GM18907 (cell line): Measurements from ENCODE around the gene CDH3.
A peak's percentile ranks its signal among the peaks of the same experiment; 100 is the strongest.

Source experiments
- ATAC-seq: cut with Tn5 transposase; IDR thresholded peaks from one replicate; pipeline ENCODE4 v1.9.1; 2021; ENCODE audit warnings: mild to moderate bottlenecking, moderate library complexity; ENCODE audit not compliant: unreplicated experiment

Gene CDH3

DNA sequence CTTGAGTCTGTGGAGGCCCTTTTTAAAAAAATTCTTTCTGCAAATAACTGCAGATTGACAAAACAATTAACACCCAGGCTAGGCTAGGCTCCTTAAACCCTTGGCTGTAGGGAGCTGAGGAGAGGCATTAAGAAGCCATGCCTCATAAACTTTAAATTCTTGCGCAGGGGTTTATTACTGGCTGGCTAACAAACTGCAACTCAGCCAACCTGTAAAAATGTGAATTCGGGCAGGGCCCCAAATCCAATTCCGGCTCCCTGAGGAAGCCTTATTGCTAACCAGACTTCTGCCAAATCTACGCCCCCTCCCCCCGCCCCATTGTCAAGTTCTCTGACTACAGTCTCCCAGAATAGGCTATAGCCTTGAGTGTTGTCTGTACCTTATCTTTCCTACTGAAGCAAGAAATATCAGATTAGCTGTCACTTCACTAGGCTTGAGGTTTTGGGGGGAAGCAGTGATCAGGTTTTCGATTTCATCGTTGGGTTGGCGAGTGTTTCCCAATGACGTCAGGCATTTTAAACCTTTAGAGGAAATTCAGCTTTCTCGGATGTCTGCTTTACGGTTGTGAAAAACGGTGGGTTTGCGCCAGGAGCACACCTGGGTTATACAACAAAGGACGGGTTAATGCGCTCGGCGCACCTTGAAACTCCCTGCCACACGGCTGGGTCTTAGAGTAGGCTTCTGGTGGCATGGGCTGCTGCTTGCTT is 2.0 kb downstream of the CDH3 start:
- no peak for ATAC-seq

DNA sequence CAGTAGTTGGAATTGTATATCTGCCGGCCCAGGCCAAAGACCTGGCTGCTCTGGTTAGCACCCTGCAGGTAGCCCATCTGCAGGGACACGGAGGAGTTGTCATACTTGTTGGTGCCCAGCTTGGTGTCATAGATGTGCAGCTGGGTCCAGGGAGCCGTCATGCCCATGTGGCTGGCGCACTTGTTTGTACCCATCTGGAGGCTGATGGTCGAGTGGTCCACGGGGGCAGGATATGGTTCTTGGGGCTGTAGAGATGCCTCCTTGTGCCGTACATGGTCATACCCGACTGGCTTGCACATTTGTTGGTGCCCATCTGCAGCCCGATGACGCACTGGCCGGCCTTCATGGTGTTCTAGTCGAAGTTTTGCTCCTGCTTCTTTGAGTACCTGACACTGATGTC is 6.0 kb downstream of the CDH3 start:
- no peak for ATAC-seq

DNA sequence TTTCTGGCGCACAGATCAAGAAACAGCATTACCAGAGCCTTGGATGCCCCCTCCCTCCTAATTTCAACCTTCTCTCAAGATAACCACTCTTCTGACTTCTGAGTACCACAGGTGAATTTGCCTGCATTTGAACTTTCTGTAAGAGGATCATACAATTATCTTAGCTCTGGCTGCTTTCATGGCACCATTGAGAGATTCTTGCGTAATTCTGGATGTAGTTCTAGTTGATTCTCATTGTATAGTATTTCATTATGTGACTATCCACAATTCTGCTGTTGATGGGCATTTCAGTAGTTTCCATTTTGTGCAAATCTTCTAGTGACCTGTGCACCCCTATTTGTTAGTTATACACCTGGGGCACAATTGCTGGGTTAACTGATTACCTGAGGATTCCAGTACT is 7.5 kb downstream of the CDH3 start:
- no peak for ATAC-seq

DNA sequence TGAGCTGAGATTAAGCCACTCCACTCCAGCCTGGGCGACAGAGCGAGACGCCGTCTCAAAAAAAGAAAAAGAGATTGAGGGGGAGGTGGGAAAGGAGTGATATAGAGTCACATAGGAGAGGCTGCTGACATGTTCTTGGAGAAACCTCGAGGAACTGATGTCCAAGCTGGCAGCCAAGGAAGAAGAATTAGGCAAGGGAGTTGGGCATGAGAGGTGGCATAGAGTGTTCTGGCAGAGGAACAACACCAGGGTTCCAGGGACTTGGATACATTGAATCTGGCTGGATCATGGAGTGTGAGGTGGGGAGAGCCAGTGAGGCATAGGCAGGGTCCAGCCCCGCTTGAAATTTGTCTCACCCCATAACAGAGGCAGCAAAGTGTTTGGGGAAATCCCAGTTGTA is 10.7 kb downstream of the CDH3 start:
- no peak for ATAC-seq

DNA sequence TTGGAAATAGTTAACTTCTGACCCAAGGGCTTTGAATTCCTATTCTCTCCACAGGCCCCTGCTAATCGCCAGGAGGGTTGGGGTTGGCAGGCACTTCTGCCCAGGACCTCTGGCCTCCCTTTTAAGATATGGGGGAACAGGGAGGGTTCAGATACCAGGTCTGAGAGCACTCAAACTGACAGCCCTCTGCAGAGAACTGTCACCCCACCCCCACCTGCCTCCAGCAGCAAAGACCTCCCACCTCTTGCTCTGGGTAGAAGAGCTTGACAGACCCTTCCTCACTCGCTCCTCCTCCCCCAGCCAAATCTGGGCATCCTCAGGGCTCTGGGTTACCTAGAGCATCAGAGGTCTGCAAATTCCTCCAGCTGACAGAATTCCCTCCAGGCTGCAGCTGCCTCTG is 11.6 kb downstream of the CDH3 start:
- no peak for ATAC-seq

DNA sequence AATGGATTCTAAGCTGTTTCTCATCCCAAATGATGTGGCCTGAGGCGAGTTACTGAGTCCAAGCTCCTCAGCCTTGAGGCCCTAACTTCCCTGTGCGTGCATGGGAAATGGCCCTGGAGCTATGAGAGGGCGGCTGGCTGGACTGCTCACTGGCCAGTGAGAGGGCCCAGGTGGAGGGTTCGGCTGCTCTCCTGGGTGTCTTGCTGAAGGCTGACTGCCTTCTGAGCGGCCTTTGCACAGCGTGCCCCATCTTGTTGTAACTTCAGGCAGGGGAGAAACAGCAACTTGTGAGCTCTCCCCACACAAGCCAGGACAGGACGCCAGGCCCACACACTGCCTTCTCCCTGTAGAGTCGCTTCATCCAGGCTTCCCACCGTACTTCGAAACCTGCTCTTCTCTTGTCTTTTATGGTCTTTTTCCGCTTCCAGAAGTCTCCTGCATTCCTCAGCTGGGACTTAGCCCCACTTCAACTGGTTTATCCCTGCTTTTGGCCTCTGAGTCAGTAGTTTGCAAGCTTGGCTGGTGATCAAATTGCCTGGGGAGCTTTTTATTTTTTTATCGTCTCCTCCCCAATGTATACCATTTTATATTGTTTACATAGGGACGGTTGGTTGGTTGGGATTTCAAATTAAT is 13.3 kb downstream of the CDH3 start:
- no peak for ATAC-seq

DNA sequence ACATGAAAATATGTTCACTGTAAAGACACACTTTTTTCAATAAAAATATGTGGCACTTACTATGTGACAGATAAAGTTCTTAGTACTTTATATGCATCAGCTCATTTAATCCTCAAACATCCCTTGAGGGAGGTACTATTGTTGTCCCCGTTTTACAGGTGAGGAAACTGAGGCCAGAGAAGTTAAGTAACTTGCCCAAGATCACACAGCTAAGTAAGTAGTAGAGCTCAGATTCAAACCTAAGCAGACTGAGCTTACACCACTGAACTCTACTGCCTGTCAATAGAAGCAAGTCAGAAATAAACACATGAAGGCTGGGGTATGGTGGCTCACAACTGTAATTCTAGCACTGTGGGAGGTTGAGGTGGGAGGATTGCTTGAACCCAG is 13.9 kb downstream of the CDH3 start:
- no peak for ATAC-seq

DNA sequence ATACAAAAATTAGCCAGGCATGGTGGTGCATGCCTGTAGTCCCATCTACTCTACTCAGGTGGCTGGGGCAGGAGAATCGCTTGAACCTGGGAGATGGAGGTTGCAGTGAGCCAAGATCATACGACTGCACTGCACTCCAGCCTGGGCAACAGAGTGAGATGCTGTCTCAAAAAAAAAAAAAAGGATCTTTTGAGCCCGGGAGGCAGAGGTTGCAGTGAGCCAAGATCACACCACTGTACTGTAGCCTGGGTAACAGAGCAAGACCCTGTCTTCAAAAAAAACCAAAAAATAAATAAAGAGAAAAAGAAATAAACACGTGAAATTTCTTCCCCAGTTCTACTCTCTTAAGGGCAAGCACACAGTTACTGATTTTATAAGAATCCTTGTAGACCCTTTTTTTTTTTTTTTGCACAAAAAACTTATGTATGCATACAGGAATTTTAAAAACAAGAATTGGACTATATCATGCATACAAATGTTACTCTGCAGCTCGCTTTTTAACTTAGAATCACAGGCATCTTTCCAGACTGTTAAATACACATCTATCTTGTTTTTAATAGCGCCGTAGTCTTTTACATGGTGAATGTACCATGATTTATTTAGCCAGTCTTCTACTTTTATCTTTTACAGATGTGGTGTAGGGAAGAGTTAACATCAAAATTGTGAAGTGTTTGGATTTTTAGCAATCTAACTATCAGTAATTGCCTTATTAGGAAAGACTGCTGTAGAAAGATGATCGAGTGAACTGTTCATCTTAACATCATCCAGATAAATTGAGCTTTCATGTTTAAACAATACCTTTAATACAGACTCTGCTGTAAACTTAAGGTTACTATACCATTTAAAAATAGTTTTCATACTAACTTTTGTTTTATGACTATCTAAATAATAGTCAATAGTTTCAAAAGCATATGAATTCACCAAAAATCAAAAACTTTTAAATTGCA is 14.6 kb downstream of the CDH3 start:
- ATAC-seq: no peak

DNA sequence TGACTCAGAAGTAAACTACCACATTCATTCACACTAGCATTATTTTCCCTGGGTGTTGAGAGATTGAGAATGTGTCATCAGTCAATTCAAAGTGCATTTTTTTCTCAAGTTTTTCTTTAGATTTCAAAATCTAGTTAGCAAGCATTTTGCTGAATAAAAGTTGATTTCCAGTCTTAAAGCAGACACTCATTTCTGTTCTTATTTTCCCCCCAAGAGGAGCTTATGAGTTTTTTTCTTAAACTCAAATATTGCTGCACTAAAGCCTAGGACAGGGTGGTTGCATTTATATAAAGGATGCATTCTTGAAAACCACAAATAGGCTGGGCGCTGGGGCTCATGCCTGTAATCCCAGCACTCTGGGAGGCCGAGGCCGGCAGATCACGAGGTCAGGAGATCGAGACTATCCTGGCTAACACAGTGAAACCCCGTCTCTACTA is 15.3 kb downstream of the CDH3 start:
- ATAC-seq: no peak

DNA sequence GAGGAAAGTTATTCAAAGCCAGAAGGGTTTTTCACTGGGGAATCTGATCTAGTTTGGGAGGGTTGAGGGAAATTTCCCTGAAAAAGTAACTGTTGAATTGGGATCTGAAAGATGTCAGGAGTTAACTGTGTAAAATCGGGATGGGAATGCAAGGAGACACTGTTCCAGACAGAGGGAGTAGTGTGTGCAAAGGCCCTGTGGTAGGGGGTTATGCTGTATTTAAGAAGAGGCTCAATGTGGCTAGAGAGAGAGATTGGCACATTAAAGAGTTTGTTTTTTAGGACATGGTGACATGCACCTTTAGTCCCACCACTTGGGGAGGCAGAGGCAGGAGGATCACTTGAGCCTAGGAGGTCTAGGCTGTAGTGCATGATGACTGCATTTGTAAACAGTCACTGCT is 16.9 kb downstream of the CDH3 start:
- ATAC-seq: no peak

DNA sequence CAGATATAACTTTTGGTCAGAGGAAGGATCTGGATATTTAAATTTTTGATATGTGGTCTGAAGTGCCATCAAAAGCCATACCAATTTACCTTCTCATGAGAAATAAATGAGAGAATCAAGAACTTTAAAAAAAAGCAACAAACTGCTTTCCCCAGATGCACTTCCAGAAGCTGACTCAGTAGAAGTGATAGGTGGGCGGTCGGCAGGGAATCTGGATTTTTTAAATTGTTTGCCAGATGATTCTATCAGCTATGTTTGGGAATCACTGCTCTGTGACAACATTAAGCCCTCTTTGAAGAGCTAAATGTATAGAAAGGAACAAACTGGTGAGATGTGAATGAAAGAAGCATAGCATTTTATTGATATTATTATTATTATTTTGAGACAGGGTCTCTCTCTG is 19.2 kb downstream of the CDH3 start:
- no peak for ATAC-seq

DNA sequence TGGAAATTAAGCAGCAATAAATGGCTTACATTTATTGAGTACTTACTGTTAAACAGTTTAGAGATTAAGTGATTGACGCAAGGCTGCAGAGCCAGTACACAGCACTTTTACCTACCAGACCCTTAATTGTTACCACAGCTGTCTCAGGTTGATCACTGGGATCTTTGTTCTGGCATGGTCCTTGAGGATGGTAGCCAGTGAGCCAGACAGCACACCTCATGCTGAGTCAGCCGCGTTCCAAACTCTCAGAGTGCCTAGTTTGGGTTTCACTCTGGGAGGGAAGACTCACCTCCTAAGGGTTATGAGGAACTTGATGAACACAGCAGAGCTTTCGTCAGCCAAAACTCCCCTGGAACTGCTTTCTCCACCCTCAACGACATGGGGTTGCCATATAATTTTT is 20.4 kb downstream of the CDH3 start:
- no peak for ATAC-seq

DNA sequence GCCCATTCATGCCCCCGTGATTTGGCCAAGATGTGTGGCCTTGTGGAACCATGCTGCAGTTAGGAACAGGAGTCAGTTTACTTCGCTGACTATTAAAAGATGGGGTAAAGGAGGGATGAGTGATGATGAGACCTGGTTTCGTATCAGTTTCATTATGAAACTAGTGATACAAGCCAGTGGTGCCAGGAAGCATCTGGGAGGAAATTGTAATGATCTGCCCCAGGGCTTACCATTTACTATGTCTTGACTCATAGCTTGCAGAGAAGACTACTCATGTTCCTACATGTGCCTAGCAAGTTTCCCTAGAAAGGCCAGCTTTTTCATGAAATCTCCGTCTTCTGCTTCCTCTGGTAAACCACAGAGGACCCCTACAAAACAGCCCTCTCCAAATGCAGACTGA is 23.2 kb downstream of the CDH3 start:
- peak; percentile 54 for ATAC-seq

DNA sequence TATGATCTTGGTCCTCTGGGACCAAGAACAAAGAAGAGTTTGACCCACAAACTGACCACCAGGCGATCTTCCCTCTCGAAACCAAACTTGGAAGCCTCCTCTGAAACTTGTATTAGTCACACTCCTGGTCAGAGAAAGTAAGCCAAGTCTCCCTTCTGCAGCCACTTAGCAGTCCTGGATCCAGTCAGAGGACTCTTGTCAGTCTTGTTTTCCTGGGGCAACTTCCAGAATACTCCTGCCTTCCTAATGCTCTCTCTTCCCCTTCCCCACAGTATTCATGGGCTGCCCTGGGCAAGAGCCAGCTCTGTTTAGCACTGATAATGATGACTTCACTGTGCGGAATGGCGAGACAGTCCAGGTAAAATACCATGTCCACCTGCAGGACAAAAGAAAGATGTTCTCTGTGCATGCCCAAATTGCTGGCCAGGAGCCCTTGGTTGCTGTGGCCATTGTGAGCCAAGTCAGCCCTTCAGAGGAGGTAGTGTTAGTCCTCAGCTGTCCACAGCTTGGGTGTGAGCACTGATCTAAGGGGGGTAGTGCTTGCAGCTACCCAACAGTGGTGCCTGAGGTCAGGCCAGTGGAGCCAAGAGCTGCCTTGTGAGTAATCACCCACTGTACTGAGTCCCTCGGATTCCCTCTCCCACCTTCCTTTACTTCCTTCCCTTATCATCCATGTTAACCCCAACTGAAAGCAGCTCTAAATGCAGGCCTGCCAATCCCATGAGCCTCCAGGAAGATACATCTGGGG is 31.2 kb downstream of the CDH3 start:
- no peak for ATAC-seq

DNA sequence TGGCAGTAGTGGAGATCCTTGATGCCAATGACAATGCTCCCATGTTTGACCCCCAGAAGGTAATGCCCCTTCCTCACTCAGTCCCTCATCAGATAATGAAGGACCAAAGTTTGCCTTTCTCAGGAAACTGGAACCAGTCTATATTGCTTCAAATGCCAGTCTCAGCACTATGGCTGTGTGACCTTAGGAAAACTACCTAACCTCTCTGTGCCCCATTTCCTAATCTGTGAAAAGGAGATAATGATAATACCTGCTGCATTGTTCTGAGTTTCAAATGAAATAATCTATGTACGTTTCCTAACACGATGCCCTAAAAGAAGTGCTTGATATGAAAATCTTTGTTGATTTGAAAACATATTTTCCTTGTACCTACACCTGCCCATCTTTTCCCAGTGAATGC is 35.9 kb downstream of the CDH3 start:
- ATAC-seq: no peak

DNA sequence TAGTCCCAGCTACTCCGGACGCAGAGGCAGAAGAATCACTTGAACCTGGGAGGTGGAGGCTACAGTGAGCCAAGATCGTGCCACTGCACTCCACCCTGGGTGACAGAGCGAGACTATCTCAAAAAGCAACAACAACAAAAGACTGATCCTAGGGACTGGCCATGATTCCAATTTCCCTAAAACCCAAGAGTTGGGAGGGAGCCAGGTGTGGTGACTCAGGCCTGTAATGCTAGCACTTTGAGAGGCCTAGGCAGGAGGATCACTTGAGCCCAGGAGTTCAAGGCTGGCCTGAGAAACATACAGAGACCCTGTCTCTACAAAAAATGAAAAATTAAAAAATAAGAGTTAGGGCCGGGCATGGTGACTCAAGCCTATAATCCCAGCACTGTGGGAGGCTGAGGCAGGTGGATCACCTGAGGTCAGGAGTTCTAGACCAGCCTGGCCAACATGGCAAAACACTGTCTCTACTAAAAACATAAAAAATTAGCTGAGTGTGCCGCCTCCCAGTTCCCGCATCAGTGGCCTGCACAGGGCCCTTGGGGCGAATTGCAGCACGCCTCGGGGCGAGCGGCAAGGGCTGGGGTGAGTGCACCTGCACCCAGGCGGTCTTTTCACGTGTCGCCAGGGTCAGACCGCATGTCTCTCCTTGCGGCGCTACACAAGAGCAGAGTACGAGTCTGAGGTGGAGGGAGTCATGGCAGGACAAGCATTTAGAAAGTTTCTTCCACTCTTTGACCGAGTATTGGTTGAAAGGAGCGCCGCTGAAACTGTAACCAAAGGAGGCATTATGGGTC is 40.8 kb downstream of the CDH3 start:
- ATAC-seq: no peak

DNA sequence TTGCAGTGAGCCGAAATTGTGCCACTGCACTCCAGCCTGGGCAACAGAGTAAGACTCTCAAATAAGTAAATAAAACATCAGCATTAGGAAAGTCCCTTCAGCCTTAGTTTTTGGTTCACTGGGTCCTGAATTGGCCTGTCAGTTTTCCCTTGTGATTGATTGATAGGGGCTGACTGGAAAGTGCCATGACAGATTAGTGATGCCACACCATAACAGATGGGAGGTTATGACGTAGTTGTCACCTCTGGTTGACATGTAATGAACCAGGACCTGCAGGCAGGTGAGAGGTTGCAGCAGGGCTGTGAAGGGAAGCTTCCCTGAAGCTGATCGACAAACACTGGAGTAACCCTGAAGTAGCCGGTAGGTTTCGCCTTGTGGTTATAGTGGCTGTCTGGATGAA is 41.8 kb downstream of the CDH3 start:
- ATAC-seq: no peak

DNA sequence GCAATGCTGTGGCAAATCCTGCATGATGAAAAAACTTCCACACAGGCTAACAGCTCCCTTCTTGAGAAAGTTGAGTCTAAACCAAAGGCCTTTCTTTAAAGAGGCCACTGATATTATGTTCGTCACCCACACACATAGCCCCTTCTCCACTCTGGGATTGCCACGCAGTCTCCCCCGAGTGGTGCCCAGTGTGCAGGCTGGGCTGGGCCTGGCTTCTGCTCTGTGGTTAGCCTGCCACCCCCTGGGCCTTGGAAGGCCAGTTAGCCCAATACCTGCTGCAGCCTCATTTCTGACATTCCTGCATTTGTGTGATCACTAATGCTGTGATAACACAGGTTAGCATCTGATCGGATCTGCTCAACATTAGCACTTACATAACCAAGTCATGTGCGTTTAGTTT is 44.8 kb downstream of the CDH3 start:
- no peak for ATAC-seq

DNA sequence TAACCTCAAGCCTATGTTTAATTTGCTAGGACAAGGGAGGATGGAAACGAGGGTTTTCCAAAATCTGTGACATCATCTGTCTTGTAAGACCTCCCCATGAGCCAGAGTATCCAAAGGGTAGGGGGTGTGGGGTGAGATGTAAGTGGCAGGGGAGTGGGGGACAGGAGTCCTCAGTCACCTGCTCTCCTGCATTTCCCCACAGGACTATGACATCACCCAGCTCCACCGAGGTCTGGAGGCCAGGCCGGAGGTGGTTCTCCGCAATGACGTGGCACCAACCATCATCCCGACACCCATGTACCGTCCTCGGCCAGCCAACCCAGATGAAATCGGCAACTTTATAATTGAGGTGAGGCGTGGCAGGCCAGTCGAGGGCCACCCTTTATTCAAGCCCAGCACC is 50.5 kb downstream of the CDH3 start:
- ATAC-seq: no peak

DNA sequence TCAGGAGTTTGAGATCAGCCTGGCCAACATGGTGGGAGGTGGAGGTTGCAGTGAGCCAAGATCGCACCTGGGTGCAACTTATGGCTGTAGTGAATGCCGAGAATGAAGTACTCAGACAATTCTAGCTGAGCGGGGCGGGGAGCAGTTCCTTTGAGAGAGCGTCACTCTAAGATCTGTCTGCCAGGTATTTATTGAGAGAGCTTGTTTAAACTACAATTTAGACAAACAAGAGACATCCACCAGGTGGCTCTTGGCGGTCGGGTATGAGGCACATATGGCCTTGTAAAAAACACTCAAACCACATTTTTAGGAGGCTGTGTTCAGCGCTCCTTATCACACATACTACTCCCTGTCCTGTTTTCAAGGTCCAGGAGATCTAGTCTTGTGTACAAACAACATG is 51.4 kb downstream of the CDH3 start:
- ATAC-seq: no peak
